Panc1 (cell line): ENCODE results near the gene UNC5B. TPM values are rescaled to one million over a fixed set of nuclear protein-coding genes. Genes with fewer than 3 reads are reported as not detected.
"Not testable (repeated sequence)": the region's sequence is repeated elsewhere in the genome, so short reads cannot be mapped to it uniquely, and the experiment has no call there.

Experiments used
- ATAC-seq: fragments of 200-7000 bp; cut with Tn5 transposase; 2 replicates; pipeline ENCODE4 v1.9.1; 2020; ENCODE audit warnings: mild to moderate bottlenecking, moderate library complexity
- BruUV-seq: library from RNA; stranded (reverse); fragments of 400-500 nt; replicated peaks from 2 replicates; lab custom pipeline; 2021; lab: Mats Ljungman, UMichigan
- CTCF ChIA-PET: fragments of 300-600 bp; sonication (Branson Sonifier 250); formaldehyde crosslinking; loops from one replicate; lab custom pipeline; 2022; ENCODE audit warnings: antibody characterized with exemption; lab: Charles Lee
- POLR2A ChIA-PET: fragments of 300-600 bp; sonication (Branson Sonifier 250); formaldehyde crosslinking; loops from one replicate; lab custom pipeline; 2022; ENCODE audit warnings: antibody characterized with exemption; lab: Charles Lee
- DNase-seq: peaks from one replicate; pipeline ENCODE4 v3.0.0-alpha.2; 2010; ENCODE audit warnings: low read depth, low spot score
- H3K27ac ChIP-seq: 2 replicates; pipeline ENCODE4 v1.5.1; 2011; ENCODE audit warnings: mild to moderate bottlenecking, low read length, inconsistent platforms
- H3K27me3 ChIP-seq: fragments of 200-500 bp; sonication (Bioruptor generic); 2 replicates; pipeline ENCODE4 v1.6.0; 2014; ENCODE audit warnings: low read length, inconsistent platforms; ENCODE audit not compliant: control insufficient read depth, insufficient read depth
- H3K36me3 ChIP-seq: fragments of 200-500 bp; sonication (Bioruptor generic); 2 replicates; pipeline ENCODE4 v1.5.1; 2014; ENCODE audit warnings: inconsistent platforms, mild to moderate bottlenecking, low read length, moderate library complexity; ENCODE audit not compliant: control insufficient read depth, insufficient read depth
- H3K4me1 ChIP-seq: 2 replicates; pipeline ENCODE4 v1.5.1; 2011; ENCODE audit warnings: inconsistent platforms, mild to moderate bottlenecking, low read length, moderate library complexity; ENCODE audit not compliant: control insufficient read depth, insufficient read depth
- H3K4me3 ChIP-seq, 2 experiments: 2 replicates each; pipeline ENCODE4 v1.5.1; 2011 to 2012; ENCODE audit warnings: low read depth in 2 of 2, low read length in 2 of 2, mild to moderate bottlenecking in 2 of 2, inconsistent platforms in 1 of 2, moderate library complexity in 1 of 2
- H3K9me3 ChIP-seq: fragments of 200-500 bp; sonication (Bioruptor generic); 2 replicates; pipeline ENCODE4 v1.5.1; 2014; ENCODE audit warnings: low read depth, mild to moderate bottlenecking, inconsistent platforms, low read length, moderate library complexity; ENCODE audit not compliant: control insufficient read depth, insufficient read depth
- CTCF ChIP-seq: fragments of 450-650 bp; IDR thresholded peaks from 2 replicates; pipeline ENCODE4 v1.5.1; 2017; ENCODE audit warnings: mild to moderate bottlenecking
- POLR2AphosphoS5 ChIP-seq: IDR thresholded peaks from 2 replicates; pipeline ENCODE4 v1.6.1; 2012; ENCODE audit warnings: mild to moderate bottlenecking, low read depth, low read length, moderate library complexity
- REST ChIP-seq, 2 experiments: IDR thresholded peaks; 2 replicates each; pipeline ENCODE4 v1.6.1; 2011 to 2012; ENCODE audit warnings: low read depth in 2 of 2, control low read depth in 1 of 2, low read length in 1 of 2, mild to moderate bottlenecking in 1 of 2, moderate library complexity in 1 of 2; ENCODE audit not compliant: insufficient read depth in 1 of 2
- SIN3A ChIP-seq: IDR thresholded peaks from 2 replicates; pipeline ENCODE4 v1.6.1; 2012; ENCODE audit warnings: low read depth, mild to moderate bottlenecking, low read length, moderate library complexity, borderline replicate concordance; ENCODE audit not compliant: insufficient read depth
- TCF7L2 ChIP-seq: IDR thresholded peaks from 2 replicates; pipeline ENCODE4 v1.6.1; 2011; ENCODE audit warnings: mild to moderate bottlenecking, low read depth, low read length, inconsistent platforms
- in situ Hi-C: cut with HindIII; loops from 2 replicates; pipeline ENCODE4 v1.10.0; 2016; ENCODE audit warnings: low sequenced_read_pairs, low pct_unique_long_range_greater_than_20kb
- intact Hi-C: fragments of 100-400 bp; cut with micrococcal nuclease; formaldehyde crosslinking; loops from one replicate; pipeline ENCODE4 v1.10.0; 2022; ENCODE audit not compliant: unreplicated experiment
- total RNA-seq: library from RNA; stranded (reverse); gene quantifications from one replicate; pipeline ENCODE4 v1.2.1, GENCODE V29; 2021; ENCODE audit not compliant: unreplicated experiment

The UNC5B gene
- total RNA-seq, 1 experiment from 2014 or later, result 1.1 TPM

GRCh38 chr10:71219236-71219917 lies 7.0 kb downstream of the UNC5B start:
- H3K4me3 ChIP-seq, DNase-seq, H3K27me3 ChIP-seq, POLR2A ChIA-PET, H3K4me1 ChIP-seq, BruUV-seq, H3K27ac ChIP-seq, in situ Hi-C loops, intact Hi-C loops, H3K36me3 ChIP-seq, ATAC-seq, H3K9me3 ChIP-seq: not testable (repeated sequence)
- CTCF ChIA-PET, result interaction anchor here (0.5 kb wide), 1 partner anchor 315 kb away, joined by 4 read pairs; no protein-coding TSS in a partner anchor

GRCh38 chr10:71219918-71220688 lies 7.7 kb downstream of the UNC5B start:
- DNase-seq (no peak), ATAC-seq (no peak)
- in situ Hi-C loops (no loop called here), intact Hi-C loops (no loop called here)
- Histone ChIP-seq H3K4me3 (no peak overlapping the region), H3K27ac (no peak overlapping the region), H3K4me1 (peaks cover 6% of the 10 kb centered on the region), H3K27me3 (peaks cover 8% of the 10 kb centered on the region), H3K9me3 (no peaks in the 10 kb centered on the region), H3K36me3 (no peaks in the 10 kb centered on the region)
- POLR2A ChIA-PET, result no interaction called here
- CTCF ChIA-PET, result interaction anchor here (0.5 kb wide), 2 partner anchors 137 to 316 kb away, joined by 3 to 4 read pairs; no protein-coding TSS in a partner anchor
- BruUV-seq, result no TSS peak
- no peak for TF ChIP-seq CTCF
- no peak for TF ChIP-seq POLR2AphosphoS5
- no peak for TF ChIP-seq SIN3A
- TF ChIP-seq REST (IDR thresholded peaks at IDR 0.05; ENCODE audit: insufficient read depth in 1 of 2, low read depth in 2 of 2, low read length in 1 of 2), result no peak
- no peak for TF ChIP-seq TCF7L2
